HG03060 (cell line): ENCODE measurements around the gene NFIX.

Source experiments
- ATAC-seq: cut with Tn5 transposase; IDR thresholded peaks from one replicate; pipeline ENCODE4 v1.9.1; 2021; ENCODE audit warnings: low read depth, moderate number of reproducible peaks; ENCODE audit not compliant: unreplicated experiment

NFIX gene

DNA sequence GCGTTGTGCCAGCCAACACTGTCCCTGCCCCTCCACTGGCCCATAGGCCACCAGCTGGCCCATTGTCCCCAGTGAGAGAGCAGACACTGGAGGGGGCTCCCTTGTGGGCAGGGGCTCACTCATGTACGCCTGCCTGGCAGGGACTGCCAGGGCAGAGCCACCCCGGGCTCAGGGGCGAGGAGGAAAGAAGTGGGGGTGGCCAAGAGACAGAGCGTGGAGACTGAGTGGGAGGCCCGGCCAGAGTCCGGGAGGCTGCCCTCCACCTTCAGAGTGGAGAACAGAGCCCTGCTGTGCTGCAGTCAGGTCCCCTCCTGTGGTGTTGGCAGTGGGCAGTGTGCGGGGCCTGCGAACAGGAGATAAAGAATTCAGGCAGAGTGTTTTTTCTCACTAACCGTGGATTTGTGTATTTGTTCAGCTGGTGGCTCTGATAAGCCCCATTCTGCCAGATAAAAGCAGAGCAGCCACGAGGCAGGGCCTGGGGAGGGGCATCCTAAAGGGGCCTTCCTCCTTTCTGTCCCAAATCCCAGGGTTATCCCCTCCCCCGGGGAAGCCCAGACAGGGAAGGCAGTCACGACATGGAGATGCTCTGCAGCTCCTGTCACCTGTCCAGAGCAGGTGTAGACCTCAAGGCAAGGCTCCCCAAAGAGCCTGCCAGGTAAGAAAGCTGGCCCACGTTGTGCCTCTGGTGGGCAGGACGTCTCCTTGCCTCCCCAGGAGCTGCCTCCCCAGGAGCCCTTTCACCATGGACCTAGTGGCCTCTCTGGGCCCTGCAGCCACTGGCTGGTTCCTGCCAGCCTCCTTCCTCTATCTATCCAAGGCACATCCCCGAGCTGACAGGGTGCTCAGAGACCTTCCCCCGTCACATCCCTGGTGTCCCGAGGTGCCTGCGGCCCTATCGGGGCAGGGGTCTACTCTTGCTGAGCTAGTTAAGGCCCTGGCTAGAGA, 74.4 kb downstream of the NFIX start:
- no peak for ATAC-seq

DNA sequence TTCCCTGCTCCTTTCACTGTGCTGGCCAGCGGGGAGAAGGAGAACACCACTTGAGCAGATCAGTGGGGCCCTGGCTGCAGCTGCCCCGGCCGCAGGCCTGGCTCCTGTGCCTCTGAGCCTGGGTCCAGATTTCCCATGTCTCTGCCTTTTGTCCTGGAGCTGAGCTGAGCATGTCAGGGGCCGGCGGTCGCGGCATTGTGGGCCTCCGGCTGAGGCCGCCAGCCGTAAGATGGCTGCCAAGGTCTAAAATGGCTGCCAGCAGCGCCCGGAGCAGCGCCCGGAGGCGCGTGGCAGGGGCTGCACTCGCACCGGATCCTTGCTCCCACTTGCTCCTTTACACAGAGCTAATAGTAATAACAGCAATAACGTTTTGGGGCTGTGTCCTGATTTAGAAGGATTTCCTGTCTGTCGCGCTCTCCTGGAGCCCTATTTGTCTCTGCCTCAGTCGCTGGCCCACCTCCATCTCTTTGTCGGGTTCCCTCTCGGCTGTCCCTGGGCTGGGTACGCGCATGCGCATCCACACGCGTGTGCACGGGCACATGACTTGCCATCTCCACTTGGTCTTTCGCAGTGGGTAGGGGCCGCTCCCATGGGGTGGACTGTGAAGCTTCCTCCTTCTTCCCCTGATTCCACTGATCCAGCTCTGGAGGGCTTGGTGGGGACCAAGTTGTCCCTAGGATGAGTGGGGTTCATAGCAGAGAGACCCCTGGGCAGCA, 75.3 kb downstream of the NFIX start:
- no peak for ATAC-seq

GRCh38 chr19:13071444-13072187, 76.3 kb downstream of the NFIX start:
- ATAC-seq = no peak

GRCh38 chr19:13072188-13072908, 77.1 kb downstream of the NFIX start:
- no peak for ATAC-seq

GRCh38 chr19:13073263-13073662, 78.0 kb downstream of the NFIX start:
- ATAC-seq = no peak

- ATAC-seq = no peak
Observed at GRCh38 chr19:13074378-13074777, 79.1 kb downstream of the NFIX start.

DNA sequence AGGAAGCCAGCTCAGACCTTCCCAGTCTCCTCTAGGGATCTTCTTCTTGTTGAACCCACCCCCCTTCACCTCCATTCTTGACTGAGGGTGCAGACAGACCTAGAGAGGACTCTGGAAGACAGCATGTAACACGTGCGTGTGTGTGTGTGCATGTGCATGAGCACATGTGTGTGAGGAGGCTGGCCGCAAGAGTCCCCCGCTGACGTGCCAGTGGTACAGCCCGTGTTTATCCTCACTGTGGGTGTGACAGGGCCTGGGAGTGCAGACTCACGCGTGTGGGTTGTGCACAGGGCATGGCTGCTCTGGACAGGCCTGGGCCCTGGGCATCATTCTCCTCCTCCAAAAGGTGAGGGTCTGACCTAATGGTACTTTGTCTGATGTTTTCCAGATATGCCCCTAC, 81.0 kb downstream of the NFIX start:
- no peak for ATAC-seq

- ATAC-seq = no peak
Observed at GRCh38 chr19:13076787-13077186, 81.5 kb downstream of the NFIX start.

GRCh38 chr19:13077240-13077639, 82.0 kb downstream of the NFIX start:
- no peak for ATAC-seq

- ATAC-seq = no peak
Observed at GRCh38 chr19:13078381-13078780, 83.1 kb downstream of the NFIX start.

DNA sequence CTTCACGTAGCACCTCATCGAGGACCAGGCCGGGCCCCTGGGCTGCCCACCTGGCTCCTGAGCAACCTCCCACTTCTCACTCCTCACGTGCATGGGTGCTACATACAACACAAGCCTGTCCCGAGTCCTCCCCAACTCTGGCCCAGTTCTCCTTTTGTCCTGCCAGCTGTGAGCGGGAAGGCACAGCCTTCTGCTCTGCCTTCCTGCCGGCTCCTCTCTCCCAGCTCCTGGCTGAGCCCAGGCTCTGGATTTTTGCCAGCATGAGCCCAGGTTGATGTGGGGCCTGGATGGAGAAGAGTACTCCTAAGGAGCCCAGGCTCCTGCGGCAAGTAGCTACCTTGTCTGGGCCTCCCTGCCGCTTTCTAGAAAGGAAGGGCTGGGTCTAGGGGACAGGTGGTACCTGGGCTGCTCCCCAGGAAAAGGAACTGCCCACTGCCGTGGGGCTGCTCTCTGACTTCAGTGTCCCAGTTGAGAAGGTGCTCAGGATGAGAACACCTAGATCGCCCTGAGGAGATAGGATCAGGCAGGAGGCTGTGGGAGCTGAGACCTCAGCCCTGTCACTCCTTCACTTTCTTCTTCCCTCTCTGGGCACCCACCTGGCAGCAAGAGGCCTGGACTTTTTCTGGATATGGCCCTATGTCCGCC, 83.7 kb downstream of the NFIX start:
- ATAC-seq = no peak

DNA sequence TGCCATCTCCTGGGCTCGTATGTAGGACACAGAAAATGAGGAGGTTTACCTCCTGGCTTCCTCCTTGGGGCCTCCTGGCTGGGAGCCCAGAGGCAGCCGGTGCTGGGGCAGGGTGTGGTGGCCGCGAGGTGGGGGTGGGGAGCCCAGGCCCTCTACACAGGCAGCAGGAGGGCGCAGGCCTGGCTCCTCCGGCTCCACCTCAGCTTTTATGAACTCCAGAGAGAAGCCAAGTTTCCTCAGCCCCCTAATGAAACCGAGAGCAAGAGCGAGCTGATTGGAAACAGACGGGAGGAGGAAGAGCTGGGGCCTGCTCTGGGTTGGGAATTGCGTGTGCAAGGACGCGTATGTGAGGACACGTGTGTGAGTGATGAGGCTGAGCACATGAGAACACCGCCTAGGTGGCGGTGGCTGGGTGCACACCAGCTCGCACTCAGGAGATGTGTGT, 84.3 kb downstream of the NFIX start:
- ATAC-seq = no peak

DNA sequence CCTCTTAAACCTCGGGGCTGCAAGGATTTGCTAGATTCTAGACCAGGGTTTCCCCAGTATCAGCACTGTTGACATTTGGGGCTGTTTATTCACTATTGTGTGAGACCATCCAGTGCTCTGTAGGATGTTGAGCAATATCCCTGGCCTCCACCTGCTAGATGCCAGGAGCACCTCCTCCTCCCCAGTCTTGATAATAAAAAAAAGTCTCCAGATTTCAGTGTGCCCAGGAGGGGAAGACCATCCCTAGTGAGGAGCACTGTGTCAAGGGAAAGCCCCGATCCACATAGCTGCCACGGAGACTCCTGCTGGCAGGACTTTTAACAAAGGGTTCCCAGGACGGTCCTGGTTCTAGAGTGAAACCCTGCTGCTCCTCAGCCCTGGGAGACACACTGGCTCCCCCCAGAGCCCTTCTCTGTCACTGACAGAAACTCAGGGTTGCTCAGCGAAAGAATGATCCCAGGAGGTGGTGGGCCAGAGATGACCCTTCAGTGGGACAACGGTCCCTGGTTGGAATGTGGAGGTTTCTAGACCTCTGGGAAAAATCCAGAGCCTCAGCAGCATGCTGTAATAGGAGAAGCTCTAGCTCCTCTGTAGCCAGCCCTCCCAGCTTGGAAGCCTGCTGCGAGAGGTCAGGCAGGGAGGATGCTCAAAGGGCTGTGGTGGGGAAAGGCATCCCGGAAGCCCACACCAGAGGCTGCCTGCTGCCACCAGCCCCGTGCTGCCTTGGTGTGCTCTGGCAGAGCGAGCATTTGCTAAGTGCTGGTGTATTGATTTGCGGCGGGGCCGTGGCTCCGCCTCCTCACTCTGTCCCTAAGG, 87.1 kb downstream of the NFIX start:
- ATAC-seq = no peak

DNA sequence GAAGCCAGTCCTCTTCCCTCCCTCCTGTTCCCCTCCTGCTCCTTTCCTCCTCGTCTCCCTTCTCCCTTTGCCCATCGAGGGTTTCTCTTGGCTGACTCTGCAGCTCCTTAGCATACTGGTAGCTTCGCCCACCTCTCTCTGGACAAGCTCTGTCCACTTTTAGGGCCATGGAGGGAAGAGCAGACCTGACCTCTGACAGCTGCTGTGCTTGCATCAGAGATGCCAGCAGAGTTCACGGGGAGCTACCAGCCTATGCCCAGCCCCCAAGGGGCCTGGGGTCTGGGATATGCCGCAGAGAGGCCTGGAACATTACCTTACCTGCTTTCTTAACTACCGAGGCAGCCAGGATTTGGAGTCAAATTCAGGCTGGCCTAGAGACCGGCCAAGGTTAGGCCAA, 87.7 kb downstream of the NFIX start:
- no peak for ATAC-seq

DNA sequence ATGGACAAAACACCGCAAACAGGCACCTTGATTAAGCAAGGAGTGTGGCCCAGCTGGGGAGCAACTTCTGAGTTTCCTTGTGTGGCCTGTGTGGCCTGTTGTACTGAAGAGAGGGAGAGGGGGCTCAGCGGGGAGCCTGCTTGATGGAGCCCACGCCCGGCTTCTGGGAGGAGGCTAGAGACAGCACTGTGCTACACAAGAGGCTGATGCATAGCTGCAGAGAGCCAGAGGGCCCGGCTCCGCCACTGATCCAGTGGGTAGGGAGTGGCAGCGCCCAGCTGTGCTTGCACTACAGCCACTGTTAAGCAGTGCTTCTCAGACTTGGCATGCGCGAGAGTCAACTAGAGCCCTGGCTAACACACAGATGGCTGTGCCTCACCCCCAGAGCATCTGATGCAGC, 88.4 kb downstream of the NFIX start:
- ATAC-seq = no peak

DNA sequence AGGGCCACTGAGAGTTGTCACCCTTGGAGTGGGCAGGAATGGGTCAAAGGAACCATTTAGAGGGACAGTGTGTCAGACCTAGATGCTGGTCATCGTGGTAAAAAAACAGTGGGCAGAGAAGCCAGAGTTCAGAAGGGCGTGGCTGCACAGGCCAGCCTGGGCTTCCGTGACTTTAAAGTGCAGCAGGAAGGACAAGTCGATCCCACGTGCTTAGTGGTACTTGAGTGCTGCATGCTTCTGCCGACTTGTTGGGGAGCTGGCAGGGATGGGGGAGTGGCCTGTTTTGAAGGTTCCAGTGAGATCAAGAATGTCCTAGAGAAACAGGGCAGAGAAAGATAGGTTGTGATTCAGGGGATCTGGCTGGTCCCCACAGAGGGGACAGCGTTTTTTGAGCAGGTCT, 90.4 kb downstream of the NFIX start:
- ATAC-seq = no peak

DNA sequence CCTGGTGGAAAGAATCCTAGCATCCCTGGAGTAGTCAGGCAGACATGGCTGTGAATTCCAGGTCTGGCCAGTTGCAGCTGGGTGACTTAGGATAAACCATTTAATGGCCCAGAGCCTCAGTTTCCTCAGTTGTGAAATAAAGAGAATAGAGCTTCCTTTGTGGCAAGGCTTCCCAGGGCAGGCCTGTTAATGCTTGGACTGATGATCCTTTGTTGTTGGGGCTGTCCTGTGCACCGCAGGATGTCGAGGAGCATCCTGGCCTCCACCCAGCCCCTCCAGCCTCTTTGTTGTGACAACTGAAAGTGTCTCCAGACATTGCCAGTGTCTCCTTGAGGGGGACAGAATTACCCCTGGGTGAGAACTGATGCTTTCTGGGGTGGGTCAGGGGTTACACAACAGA, 91.1 kb downstream of the NFIX start:
- no peak for ATAC-seq

DNA sequence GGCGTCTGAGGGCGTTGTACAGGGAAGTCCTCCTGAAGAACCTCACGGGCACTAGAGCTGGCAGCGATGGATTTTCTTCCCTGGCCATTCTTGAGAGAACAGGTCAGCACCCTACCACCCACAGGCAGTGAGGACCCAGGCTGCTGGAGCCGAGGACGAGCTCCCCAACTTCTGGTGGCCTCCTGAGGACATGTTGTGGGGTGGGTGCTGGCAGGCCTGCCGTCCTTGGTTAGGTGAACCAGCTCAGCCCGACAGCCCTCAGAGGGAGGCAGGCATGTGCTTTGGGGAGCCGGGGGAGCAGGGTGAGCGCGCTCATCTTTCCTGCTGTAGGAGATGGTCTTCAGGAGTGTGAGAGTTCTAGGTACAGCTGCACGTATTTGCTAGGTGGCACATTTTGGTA, 92.0 kb downstream of the NFIX start:
- ATAC-seq = no peak
